ENCODE data around the gene RAB29. TPM values are rescaled to one million over a fixed set of nuclear protein-coding genes. Genes with fewer than 3 reads are reported as not detected.

The RAB29 gene
- total and polyA plus RNA-seq, 9 of the 15 experiments (the other 6 are each of a cell fraction or from before 2014, with no cell fraction given): 6.3 to 17.6 (median 8.0) TPM

DNA sequence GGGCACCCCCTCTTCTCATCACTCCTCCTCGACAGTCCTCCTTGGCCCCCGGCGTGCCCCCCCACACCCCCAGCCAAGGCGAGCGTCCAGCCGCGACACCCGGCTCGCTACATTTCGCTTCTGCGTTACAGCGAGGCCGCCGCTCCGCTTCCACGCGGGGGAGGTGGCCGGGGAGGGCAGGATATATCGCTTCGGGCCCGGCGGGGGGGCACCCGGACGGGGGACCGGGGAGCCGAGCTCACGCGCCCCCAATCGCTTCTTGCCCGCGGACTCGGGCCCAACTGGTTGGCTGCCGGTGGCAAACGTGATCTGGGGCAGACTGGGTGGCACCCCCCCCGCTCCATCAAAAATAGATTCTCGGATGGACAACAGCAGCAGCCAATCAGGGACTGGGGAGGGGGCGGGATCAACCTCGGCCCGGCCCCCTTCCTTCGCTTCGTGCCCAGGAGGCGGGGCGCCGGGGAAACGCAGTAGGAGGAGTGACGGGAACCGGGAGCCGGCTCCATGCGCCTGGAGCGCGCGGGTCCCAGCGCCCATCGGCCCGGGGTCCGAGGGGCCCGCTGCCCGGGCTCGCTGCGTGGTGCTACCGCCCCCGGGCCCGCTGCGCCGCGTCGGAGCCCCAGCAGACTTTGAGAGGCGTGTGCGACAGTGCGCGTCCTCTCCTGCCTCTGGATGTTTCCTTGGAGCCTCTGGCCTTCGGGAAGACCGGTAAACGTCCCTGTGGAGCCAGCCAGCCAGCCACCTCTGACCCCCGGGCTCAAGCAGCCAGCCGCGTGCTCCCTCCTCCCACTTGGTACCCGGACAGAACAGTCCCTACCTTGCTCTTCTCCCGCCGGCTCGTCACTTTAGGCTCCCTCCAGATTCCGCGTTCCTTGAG lies 37.8 kb upstream of the RAB29 start, which contains the start of gene SLC41A1 (continued):
- TF ChIP-seq TAF9B (IDR thresholded peaks at IDR 0.05; ENCODE audit: partially characterized antibody) (no peak), XRCC3 (IDR thresholded peaks at IDR 0.05) (no peak), ETS2 (tag; IDR thresholded peaks at IDR 0.05; ENCODE audit: borderline replicate concordance, poor library complexity, severe bottlenecking) (no peak), HDGF (IDR thresholded peaks at IDR 0.05) (no peak), JUNB (CRISPR knock-in tag; conservative IDR thresholded peaks at IDR 0.05) (no peak), ARID1B (IDR thresholded peaks at IDR 0.05) (peak; percentile 45; the same call in 1 of the 2 replicates), NCOA4 (IDR thresholded peaks at IDR 0.05; ENCODE audit: partially characterized antibody) (no peak), SIRT6 (IDR thresholded peaks at IDR 0.05; ENCODE audit: low read depth, low read length) (no peak), ZNF197 (CRISPR knock-in tag; IDR thresholded peaks at IDR 0.05; ENCODE audit: low read depth) (no peak), TBP (optimal IDR thresholded peaks at IDR 0.05; ENCODE audit: low read depth, low read length) (peak; percentile 47), ZFPM2 (CRISPR knock-in tag; IDR thresholded peaks at IDR 0.05) (no peak)
- TF ChIP-seq, protein P1, sequence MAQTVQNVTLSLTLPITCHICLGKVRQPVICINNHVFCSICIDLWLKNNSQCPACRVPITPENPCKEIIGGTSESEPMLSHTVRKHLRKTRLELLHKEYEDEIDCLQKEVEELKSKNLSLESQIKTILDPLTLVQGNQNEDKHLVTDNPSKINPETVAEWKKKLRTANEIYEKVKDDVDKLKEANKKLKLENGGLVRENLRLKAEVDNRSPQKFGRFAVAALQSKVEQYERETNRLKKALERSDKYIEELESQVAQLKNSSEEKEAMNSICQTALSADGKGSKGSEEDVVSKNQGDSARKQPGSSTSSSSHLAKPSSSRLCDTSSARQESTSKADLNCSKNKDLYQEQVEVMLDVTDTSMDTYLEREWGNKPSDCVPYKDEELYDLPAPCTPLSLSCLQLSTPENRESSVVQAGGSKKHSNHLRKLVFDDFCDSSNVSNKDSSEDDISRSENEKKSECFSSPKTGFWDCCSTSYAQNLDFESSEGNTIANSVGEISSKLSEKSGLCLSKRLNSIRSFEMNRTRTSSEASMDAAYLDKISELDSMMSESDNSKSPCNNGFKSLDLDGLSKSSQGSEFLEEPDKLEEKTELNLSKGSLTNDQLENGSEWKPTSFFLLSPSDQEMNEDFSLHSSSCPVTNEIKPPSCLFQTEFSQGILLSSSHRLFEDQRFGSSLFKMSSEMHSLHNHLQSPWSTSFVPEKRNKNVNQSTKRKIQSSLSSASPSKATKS (CRISPR knock-in tag; IDR thresholded peaks at IDR 0.05): no peak
- TF ChIP-seq, protein P2, sequence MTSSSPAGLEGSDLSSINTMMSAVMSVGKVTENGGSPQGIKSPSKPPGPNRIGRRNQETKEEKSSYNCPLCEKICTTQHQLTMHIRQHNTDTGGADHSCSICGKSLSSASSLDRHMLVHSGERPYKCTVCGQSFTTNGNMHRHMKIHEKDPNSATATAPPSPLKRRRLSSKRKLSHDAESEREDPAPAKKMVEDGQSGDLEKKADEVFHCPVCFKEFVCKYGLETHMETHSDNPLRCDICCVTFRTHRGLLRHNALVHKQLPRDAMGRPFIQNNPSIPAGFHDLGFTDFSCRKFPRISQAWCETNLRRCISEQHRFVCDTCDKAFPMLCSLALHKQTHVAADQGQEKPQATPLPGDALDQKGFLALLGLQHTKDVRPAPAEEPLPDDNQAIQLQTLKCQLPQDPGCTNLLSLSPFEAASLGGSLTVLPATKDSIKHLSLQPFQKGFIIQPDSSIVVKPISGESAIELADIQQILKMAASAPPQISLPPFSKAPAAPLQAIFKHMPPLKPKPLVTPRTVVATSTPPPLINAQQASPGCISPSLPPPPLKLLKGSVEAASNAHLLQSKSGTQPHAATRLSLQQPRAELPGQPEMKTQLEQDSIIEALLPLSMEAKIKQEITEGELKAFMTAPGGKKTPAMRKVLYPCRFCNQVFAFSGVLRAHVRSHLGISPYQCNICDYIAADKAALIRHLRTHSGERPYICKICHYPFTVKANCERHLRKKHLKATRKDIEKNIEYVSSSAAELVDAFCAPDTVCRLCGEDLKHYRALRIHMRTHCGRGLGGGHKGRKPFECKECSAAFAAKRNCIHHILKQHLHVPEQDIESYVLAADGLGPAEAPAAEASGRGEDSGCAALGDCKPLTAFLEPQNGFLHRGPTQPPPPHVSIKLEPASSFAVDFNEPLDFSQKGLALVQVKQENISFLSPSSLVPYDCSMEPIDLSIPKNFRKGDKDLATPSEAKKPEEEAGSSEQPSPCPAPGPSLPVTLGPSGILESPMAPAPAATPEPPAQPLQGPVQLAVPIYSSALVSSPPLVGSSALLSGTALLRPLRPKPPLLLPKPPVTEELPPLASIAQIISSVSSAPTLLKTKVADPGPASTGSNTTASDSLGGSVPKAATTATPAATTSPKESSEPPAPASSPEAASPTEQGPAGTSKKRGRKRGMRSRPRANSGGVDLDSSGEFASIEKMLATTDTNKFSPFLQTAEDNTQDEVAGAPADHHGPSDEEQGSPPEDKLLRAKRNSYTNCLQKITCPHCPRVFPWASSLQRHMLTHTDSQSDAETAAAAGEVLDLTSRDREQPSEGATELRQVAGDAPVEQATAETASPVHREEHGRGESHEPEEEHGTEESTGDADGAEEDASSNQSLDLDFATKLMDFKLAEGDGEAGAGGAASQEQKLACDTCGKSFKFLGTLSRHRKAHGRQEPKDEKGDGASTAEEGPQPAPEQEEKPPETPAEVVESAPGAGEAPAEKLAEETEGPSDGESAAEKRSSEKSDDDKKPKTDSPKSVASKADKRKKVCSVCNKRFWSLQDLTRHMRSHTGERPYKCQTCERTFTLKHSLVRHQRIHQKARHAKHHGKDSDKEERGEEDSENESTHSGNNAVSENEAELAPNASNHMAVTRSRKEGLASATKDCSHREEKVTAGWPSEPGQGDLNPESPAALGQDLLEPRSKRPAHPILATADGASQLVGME (CRISPR knock-in tag; IDR thresholded peaks at IDR 0.05): 0 out of 2 replicates have a peak, but pooled peaks have one; percentile 54
- TF ChIP-seq, protein P3, sequence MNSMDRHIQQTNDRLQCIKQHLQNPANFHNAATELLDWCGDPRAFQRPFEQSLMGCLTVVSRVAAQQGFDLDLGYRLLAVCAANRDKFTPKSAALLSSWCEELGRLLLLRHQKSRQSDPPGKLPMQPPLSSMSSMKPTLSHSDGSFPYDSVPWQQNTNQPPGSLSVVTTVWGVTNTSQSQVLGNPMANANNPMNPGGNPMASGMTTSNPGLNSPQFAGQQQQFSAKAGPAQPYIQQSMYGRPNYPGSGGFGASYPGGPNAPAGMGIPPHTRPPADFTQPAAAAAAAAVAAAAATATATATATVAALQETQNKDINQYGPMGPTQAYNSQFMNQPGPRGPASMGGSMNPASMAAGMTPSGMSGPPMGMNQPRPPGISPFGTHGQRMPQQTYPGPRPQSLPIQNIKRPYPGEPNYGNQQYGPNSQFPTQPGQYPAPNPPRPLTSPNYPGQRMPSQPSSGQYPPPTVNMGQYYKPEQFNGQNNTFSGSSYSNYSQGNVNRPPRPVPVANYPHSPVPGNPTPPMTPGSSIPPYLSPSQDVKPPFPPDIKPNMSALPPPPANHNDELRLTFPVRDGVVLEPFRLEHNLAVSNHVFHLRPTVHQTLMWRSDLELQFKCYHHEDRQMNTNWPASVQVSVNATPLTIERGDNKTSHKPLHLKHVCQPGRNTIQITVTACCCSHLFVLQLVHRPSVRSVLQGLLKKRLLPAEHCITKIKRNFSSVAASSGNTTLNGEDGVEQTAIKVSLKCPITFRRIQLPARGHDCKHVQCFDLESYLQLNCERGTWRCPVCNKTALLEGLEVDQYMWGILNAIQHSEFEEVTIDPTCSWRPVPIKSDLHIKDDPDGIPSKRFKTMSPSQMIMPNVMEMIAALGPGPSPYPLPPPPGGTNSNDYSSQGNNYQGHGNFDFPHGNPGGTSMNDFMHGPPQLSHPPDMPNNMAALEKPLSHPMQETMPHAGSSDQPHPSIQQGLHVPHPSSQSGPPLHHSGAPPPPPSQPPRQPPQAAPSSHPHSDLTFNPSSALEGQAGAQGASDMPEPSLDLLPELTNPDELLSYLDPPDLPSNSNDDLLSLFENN (IDR thresholded peaks at IDR 0.05; ENCODE audit: low read depth in 2 of 2, low read length in 2 of 2): no peak

All from K562 (cell line).